Activated CD8-positive, alpha-beta memory T cell treated with anti-CD3 and anti-CD28 coated beads, Interleukin-2, amount 50 U/mL, for 1 hour (primary cell): ENCODE results near the gene ZBTB22.
A peak's percentile ranks its signal among the peaks of the same experiment; 100 is the strongest.
"Not testable (repeated sequence)": the region's sequence is repeated elsewhere in the genome, so short reads cannot be mapped to it uniquely, and the experiment has no call there.

ENCODE experiments used
- DNase-seq: peaks from one replicate; pipeline ENCODE4 v3.0.0-alpha.2; 2020; ENCODE audit errors: extremely low read depth

ZBTB22 gene

GRCh38 chr6:33317669-33318425 is at the start of gene ZBTB22:
Gene ZBTB22, minus strand, starts transcription at chr6:33317744. Its CDS starts 828 bp downstream, at chr6:33316916.
- DNase-seq, result peak; percentile 96

GRCh38 chr6:33367009-33367714 is 49.6 kb upstream of the ZBTB22 start:
- no peak for DNase-seq

GRCh38 chr6:33365206-33365971 is 47.8 kb upstream of the ZBTB22 start:
- not testable (repeated sequence) for DNase-seq

- not testable (repeated sequence) for DNase-seq
These were observed 47.1 kb upstream of the ZBTB22 start for GRCh38 chr6:33364475-33365205.

- DNase-seq, result not testable (repeated sequence)
These were observed 45.9 kb upstream of the ZBTB22 start for GRCh38 chr6:33363486-33363885.

- DNase-seq, result no peak
These were observed 41.8 kb upstream of the ZBTB22 start for GRCh38 chr6:33359331-33359730.

- DNase-seq, result not testable (repeated sequence)
These were observed 39.8 kb upstream of the ZBTB22 start for GRCh38 chr6:33357160-33357871.

GRCh38 chr6:33356295-33356694 is 38.8 kb upstream of the ZBTB22 start:
- no peak for DNase-seq

GRCh38 chr6:33355860-33356259 is 38.3 kb upstream of the ZBTB22 start:
- not testable (repeated sequence) for DNase-seq

- DNase-seq, result no peak
These were observed 30.3 kb upstream of the ZBTB22 start for GRCh38 chr6:33347816-33348215.

GRCh38 chr6:33346972-33347371 is 29.4 kb upstream of the ZBTB22 start:
- not testable (repeated sequence) for DNase-seq

- DNase-seq, result peak; percentile 54
These were observed 27.5 kb upstream of the ZBTB22 start for GRCh38 chr6:33344701-33345697.

GRCh38 chr6:33343953-33344611 is 26.5 kb upstream of the ZBTB22 start:
- DNase-seq, result peak; percentile 71

- not testable (repeated sequence) for DNase-seq
These were observed 26.0 kb upstream of the ZBTB22 start for GRCh38 chr6:33343606-33343952.

GRCh38 chr6:33339193-33339592 is 21.6 kb upstream of the ZBTB22 start:
- no peak for DNase-seq

GRCh38 chr6:33336495-33336894 is 19.0 kb upstream of the ZBTB22 start:
- no peak for DNase-seq

GRCh38 chr6:33335916-33336315 is 18.4 kb upstream of the ZBTB22 start:
- no peak for DNase-seq

GRCh38 chr6:33333666-33334065 is 16.1 kb upstream of the ZBTB22 start:
- DNase-seq, result no peak

GRCh38 chr6:33330736-33331135 is 13.2 kb upstream of the ZBTB22 start:
- no peak for DNase-seq
